Measurements from ENCODE around the gene LRRC8D.

DNA sequence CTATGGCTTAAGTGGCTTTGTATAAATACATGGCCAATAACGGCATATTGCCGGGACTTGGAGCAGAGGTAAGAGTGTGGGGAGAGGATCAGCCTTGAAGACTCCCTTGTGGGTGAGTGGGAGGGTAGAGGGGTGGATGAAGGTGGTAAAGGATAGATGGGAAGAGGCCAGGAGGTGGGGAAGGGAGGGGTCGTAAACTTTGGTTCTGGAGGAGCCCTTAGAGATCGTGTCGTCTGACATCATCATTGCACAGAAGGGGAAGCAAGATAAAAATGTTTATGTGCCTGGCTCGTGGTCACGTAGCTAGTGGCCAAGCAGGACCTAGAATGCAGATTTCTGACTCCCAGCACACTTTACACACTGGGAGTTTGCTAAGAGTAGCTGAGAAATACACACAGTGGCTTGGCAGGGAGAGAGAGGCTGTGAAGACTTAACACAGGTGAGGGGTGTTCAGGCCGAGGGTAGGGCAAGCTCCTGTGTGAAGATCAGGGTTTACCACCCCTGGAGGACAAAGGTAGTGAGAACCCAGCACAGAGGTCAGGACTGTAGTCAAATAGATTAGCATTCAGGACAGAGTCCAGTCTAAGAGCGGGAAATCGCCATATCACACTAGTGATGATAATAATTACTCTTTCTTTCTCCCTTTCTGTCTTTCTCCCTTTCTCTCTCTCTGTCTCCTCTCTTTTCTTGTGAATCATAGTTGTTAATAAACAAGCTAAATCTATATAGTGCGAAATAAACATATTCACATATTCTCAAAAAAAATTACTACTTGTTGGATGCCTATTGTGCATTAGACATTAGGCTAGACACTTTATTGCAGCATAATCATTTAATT lies 75.5 kb downstream of the LRRC8D start:
- TF ChIP-seq, protein P1, sequence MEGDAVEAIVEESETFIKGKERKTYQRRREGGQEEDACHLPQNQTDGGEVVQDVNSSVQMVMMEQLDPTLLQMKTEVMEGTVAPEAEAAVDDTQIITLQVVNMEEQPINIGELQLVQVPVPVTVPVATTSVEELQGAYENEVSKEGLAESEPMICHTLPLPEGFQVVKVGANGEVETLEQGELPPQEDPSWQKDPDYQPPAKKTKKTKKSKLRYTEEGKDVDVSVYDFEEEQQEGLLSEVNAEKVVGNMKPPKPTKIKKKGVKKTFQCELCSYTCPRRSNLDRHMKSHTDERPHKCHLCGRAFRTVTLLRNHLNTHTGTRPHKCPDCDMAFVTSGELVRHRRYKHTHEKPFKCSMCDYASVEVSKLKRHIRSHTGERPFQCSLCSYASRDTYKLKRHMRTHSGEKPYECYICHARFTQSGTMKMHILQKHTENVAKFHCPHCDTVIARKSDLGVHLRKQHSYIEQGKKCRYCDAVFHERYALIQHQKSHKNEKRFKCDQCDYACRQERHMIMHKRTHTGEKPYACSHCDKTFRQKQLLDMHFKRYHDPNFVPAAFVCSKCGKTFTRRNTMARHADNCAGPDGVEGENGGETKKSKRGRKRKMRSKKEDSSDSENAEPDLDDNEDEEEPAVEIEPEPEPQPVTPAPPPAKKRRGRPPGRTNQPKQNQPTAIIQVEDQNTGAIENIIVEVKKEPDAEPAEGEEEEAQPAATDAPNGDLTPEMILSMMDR (IDR thresholded peaks at IDR 0.05): no peak
- no peak for TF ChIP-seq EP300 (IDR thresholded peaks at IDR 0.05)

All from ovary (tissue), 3 donors.